Adipocyte (in vitro differentiated cells): Measurements from ENCODE around the gene RAD51.

Experiments used
- DNase-seq: peaks from one replicate; pipeline ENCODE4 v3.0.0-alpha.2; 2015; ENCODE audit warnings: low read depth
- H3K27me3 ChIP-seq: replicated peaks from 2 replicates; pipeline ENCODE4 v1.7.0; 2013; ENCODE audit warnings: mild to moderate bottlenecking, low read length, moderate library complexity; ENCODE audit not compliant: control insufficient read depth, insufficient read depth
- H3K36me3 ChIP-seq: 2 replicates; pipeline ENCODE4 v1.7.0; 2013; ENCODE audit warnings: low read length, mild to moderate bottlenecking, moderate library complexity; ENCODE audit not compliant: control insufficient read depth, insufficient read depth, severe bottlenecking
- H3K4me1 ChIP-seq: 2 replicates; pipeline ENCODE4 v1.7.0; 2013; ENCODE audit warnings: mild to moderate bottlenecking, low read length, moderate library complexity; ENCODE audit not compliant: control insufficient read depth, insufficient read depth
- H3K4me3 ChIP-seq: 2 replicates; pipeline ENCODE4 v1.7.0; 2013; ENCODE audit warnings: mild to moderate bottlenecking, low read length, moderate library complexity
- H3K9ac ChIP-seq: 2 replicates; pipeline ENCODE4 v1.7.0; 2013; ENCODE audit warnings: mild to moderate bottlenecking, low read length, moderate library complexity
- H3K9me3 ChIP-seq: 2 replicates; pipeline ENCODE4 v1.7.0; 2013; ENCODE audit warnings: mild to moderate bottlenecking, low read length, moderate library complexity; ENCODE audit not compliant: control insufficient read depth

The RAD51 gene

DNA sequence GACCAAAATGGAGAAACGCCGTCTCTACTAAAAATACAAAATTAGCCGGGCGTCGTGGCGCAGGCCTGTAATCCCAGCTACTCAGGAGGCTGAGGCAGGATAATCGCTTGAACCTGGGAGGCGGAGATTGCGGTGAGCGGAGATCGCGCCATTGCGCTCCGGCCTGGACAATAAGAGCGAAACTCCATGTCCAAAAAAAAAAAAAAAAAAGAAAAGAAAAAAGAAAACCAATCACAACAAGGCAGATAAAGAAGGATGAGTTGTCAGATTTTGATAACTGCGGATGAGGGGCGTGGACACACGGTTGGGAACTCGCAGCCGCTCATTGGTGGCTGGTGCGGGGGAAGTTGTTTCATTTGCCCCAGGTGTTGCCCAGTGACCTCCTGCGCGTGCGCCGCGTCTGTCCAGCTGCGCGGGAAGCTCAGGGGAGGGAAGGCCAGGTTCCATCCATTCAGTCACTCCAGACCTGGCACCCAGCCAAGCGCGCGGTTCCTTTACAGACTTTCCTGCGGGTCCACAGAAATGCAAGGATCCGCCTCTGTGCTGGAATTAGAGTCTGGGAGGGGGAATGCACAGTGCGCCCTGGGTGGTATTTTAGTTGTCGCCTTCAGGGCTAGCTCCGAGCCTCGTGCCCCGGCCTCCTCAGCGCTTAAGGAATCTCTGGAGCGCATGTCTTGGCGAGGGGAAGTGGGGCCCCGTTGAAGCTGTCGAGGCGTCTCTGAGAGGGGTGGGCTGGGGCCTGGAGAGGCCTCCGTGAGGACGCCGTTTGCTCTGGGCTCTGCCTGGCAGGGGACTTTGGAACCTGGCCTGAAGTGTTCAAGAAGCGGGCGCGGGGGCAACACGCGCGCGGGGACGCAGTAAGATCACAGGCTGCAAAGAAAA lies 68.2 kb downstream of the RAD51 start:
- Histone ChIP-seq H3K36me3 (peaks cover 6% of the 10 kb centered on the region), H3K9me3 (no peaks in the 10 kb centered on the region), H3K4me3 (peak overlapping the region; percentile 82), H3K4me1 (peaks cover 45% of the 10 kb centered on the region), H3K9ac (peak overlapping the region; percentile 79), H3K27me3 (peaks cover 3% of the 10 kb centered on the region)
- DNase-seq = peak; percentile 64

- Histone ChIP-seq H3K36me3 (peaks cover 6% of the 10 kb centered on the region), H3K9me3 (no peaks in the 10 kb centered on the region), H3K9ac (peak within 1 kb of the TSS; percentile 79), H3K27me3 (peaks cover 3% of the 10 kb centered on the region), H3K4me3 (peak within 1 kb of the TSS; percentile 82), H3K4me1 (peaks cover 45% of the 10 kb centered on the region)
- DNase-seq = peak; percentile 81
These were observed 69.0 kb downstream of the RAD51 start, which contains the start of gene GCHFR for GRCh38 chr15:40763801-40764628. TSS of gene GCHFR (plus strand) at chr15:40764068. CDS start at chr15:40764181, 113 bp downstream.

GRCh38 chr15:40764629-40765103 lies 69.7 kb downstream of the RAD51 start:
- H3K27me3 ChIP-seq = peaks cover 3% of the 10 kb centered on the region
- peaks cover 45% of the 10 kb centered on the region for H3K4me1 ChIP-seq
- peaks cover 6% of the 10 kb centered on the region for H3K36me3 ChIP-seq
- H3K4me3 ChIP-seq = peak overlapping the region; percentile 82
- DNase-seq = no peak
- no peaks in the 10 kb centered on the region for H3K9me3 ChIP-seq
- H3K9ac ChIP-seq = peak overlapping the region; percentile 79

- H3K27me3 ChIP-seq = no peaks in the 10 kb centered on the region
- peak; percentile 28 for DNase-seq
- H3K4me3 ChIP-seq = no peak overlapping the region
- no peak overlapping the region for H3K9ac ChIP-seq
- H3K36me3 ChIP-seq = peaks cover 6% of the 10 kb centered on the region
- H3K4me1 ChIP-seq = peaks cover 54% of the 10 kb centered on the region
- H3K9me3 ChIP-seq = no peaks in the 10 kb centered on the region
These were observed 71.3 kb downstream of the RAD51 start for GRCh38 chr15:40766194-40766815.

- Histone ChIP-seq H3K9me3 (no peaks in the 10 kb centered on the region), H3K27me3 (no peaks in the 10 kb centered on the region), H3K36me3 (peaks cover 6% of the 10 kb centered on the region), H3K4me3 (no peak overlapping the region), H3K4me1 (peaks cover 57% of the 10 kb centered on the region), H3K9ac (no peak overlapping the region)
- DNase-seq = no peak
These were observed 72.2 kb downstream of the RAD51 start for GRCh38 chr15:40766906-40767837.

DNA sequence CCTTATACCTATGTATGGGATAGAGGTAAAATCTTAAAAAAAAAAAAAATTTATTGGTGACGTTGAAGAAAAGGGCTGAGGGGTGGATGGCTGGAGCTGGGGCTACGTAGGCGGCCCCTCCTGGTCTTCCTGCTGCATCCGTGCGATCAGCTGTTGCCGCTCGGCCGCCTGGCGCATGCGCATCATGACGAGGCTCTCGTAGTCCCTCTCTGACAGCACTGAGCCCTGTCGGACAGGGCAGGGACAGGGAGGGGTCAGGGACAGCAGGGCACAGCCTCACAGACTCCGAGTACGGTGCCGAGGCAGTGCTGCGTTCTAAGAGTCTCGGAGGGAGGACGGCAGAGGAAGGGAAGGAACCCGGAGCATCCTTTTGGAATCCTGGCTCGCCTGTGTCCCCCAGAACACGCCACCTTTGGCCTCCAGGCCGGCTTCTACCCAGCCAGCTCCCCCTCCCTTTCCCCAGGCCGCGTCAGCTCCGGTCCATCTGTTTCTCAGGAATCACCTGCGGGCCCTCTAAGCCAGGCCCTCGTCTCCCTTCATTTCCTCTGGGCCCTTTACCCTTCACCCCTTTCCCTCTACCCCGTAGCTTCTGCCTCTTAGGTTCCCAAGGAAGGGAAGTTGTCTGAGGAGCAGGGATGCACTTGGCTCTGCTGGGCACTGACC lies 73.0 kb downstream of the RAD51 start:
- no peak for DNase-seq
- Histone ChIP-seq H3K9me3 (no peaks in the 10 kb centered on the region), H3K4me1 (peaks cover 60% of the 10 kb centered on the region), H3K36me3 (peaks cover 11% of the 10 kb centered on the region), H3K27me3 (no peaks in the 10 kb centered on the region), H3K9ac (no peak overlapping the region), H3K4me3 (no peak overlapping the region)

DNA sequence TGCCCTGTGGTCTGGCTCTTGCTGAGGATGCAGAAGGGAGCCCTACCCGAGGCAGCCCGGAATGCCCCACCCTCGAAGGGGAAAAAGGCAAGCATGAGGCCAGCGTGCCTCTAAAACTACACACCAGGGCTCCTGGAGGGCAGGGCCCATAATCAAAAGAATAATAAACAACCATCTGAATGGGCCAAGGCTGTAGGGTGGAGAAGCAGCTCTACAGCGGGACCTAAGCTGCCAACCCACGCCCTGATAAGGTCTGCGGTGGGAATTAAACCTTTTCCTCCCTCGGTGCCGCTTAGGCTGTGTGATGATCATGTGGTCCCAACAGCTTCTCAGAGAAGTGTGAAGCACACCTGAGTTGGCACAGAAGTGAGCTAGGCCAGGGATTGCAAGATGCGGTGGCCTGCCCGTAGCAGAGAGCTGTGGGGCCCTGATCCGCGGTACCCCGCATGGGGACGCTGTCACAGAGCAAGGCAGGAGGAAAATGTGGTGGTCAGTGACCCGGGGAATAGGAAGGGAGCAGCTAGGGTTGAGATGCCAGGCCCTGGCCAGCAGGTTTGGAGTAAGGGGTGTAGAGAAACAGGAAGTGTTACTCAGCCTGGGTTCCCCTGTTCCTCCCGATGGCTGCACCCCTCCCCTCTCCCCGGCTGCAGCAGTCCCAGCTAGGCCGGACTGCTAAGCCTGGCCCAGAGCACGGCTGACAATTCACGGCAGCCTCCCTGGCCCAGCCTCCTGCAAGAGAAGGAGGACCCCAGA lies 73.7 kb downstream of the RAD51 start:
- Histone ChIP-seq H3K9ac (no peak overlapping the region), H3K36me3 (peaks cover 18% of the 10 kb centered on the region), H3K9me3 (no peaks in the 10 kb centered on the region), H3K4me1 (peaks cover 52% of the 10 kb centered on the region), H3K4me3 (no peak overlapping the region), H3K27me3 (no peaks in the 10 kb centered on the region)
- DNase-seq = no peak

DNA sequence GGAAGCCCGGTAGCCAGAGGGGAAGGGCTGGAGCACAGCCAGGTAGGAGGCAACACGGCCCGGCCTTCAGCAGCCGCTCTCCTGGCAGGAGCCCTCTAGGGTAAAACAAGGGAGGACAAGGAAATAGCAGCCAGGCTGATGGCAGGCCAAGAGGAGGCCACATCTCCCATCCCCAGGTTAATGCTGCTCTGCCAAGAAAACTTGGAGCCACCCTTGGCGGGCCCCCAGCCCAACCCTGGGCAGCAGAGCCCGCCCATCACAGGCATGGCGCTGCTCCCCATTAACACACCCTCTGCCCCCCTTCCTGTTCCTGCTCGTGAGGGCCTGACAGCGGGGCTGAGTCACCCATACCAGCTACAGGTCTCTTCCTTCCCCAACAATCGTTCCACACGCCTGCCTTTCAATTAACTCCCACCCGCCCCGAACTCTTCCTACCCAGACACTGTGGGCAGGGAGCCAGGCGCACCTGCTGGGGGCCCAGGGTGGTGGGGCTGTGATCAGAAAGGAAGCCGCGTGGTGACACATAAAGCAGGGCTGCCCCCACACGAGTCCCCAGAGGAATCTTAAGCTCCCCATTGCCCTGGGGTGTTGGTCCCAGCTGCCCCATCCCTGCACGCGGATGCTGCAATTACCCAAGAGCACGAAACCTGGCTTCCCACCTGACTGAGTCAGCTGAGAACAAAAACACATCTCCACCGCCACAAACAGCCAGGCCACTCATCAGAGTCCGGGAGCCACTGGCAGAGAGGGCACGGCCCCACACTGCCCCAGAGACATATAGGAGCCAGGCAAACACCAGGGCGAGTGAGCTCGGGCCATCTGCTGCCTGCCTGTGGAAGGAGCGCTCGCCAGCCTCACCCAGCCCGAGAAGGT lies 74.5 kb downstream of the RAD51 start, which contains the start of gene C15orf62:
C15orf62 (plus strand) TSS at position 707 of the 873 bp plus-strand sequence. CDS start 516 bp downstream, outside the sequence.
- no peak for DNase-seq
- no peak within 1 kb of the TSS for H3K4me3 ChIP-seq

More for the DNA sequence above, 74.5 kb downstream of the RAD51 start, which contains the start of gene C15orf62:
- Histone ChIP-seq H3K27me3 (no peaks in the 10 kb centered on the region), H3K9ac (no peak within 1 kb of the TSS), H3K9me3 (no peaks in the 10 kb centered on the region), H3K36me3 (peaks cover 26% of the 10 kb centered on the region), H3K4me1 (peaks cover 46% of the 10 kb centered on the region)
